SK-N-SH (cell line): Measurements from ENCODE around the gene LRRC73. TPM values are rescaled to one million over a fixed set of nuclear protein-coding genes. Genes with fewer than 3 reads are reported as not detected.

ENCODE experiments used
- CTCF ChIA-PET: fragments of 300-600, 350-600 bp; formaldehyde crosslinking; extraction: SDS; loops from one replicate; lab custom pipeline; 2021; lab: Yijun Ruan, JAX
- POLR2A ChIA-PET: fragments of 350-600 bp; sonication (Branson Sonifier 250); formaldehyde crosslinking; extraction: SDS; loops from one replicate; lab custom pipeline; 2020; ENCODE audit warnings: antibody characterized with exemption, inconsistent platforms; lab: Yijun Ruan, JAX
- DNase-seq: peaks from one replicate; pipeline ENCODE4 v3.0.0; 2012
- H2AFZ ChIP-seq: fragments of 200-600 bp; sonication (generic); 2 replicates; pipeline ENCODE4 v1.8.1; 2016; ENCODE audit warnings: antibody characterized with exemption, mild to moderate bottlenecking, low read depth
- H3F3A ChIP-seq: fragments of 200-600 bp; sonication (generic); replicated peaks from 2 replicates; pipeline ENCODE3; 2016; ENCODE audit warnings: antibody characterized with exemption, mild to moderate bottlenecking; ENCODE audit not compliant: insufficient read depth
- H3K27ac ChIP-seq, 2 experiments: fragments of 200-500 bp in 1 of 2; fragments of 200-600 bp in 1 of 2; sonication (Bioruptor generic) in 1 of 2; sonication (generic), shearing (Covaris generic) in 1 of 2; 2 replicates each; pipeline versions ENCODE4 v1.5.1 to v1.6.1; 2014 to 2016; ENCODE audit warnings: low read depth in 2 of 2, inconsistent platforms in 1 of 2, low read length in 1 of 2, mild to moderate bottlenecking in 1 of 2, mixed read lengths in 1 of 2
- H3K27me3 ChIP-seq: fragments of 200-600 bp; sonication (generic), shearing (Covaris generic); 2 replicates; pipeline ENCODE4 v1.6.1; 2016; ENCODE audit warnings: mixed run types; ENCODE audit not compliant: insufficient read depth
- H3K36me3 ChIP-seq, 2 experiments: fragments of 200-500 bp in 1 of 2; fragments of 200-600 bp in 1 of 2; sonication (Bioruptor generic) in 1 of 2; sonication (generic) in 1 of 2; replicated peaks in 1 of 2; 2 replicates each; pipeline versions ENCODE3 to v1.5.1; 2014 to 2016; ENCODE audit warnings: low read length in 1 of 2, mild to moderate bottlenecking in 1 of 2; ENCODE audit not compliant: insufficient read depth in 2 of 2, control insufficient read depth in 1 of 2
- H3K4me1 ChIP-seq, 2 experiments: fragments of 200-500 bp in 1 of 2; fragments of 200-600 bp in 1 of 2; sonication (Bioruptor generic) in 1 of 2; sonication (generic), shearing (Covaris generic) in 1 of 2; 2 replicates each; pipeline versions ENCODE4 v1.5.1 to v1.6.1; 2014 to 2016; ENCODE audit warnings: low read depth in 1 of 2, low read length in 1 of 2, mixed run types in 1 of 2; ENCODE audit not compliant: insufficient read depth in 2 of 2, control insufficient read depth in 1 of 2
- H3K4me2 ChIP-seq: fragments of 200-600 bp; sonication (generic), shearing (Covaris generic); 2 replicates; pipeline ENCODE4 v1.6.1; 2017; ENCODE audit warnings: mixed run types
- H3K4me3 ChIP-seq, 2 experiments: fragments of 200-500 bp in 1 of 2; fragments of 200-600 bp in 1 of 2; sonication (Bioruptor generic) in 1 of 2; sonication (generic), shearing (Covaris generic) in 1 of 2; 2 replicates each; pipeline versions ENCODE4 v1.5.1 to v1.8.1; 2014 to 2016; ENCODE audit warnings: low read depth in 2 of 2, inconsistent platforms in 1 of 2, low read length in 1 of 2, mild to moderate bottlenecking in 1 of 2, mixed read lengths in 1 of 2, moderate library complexity in 1 of 2
- H3K79me2 ChIP-seq: fragments of 200-600 bp; sonication (generic); 2 replicates; pipeline ENCODE4 v1.8.1; 2017; ENCODE audit warnings: mild to moderate bottlenecking; ENCODE audit not compliant: insufficient read depth
- H3K9ac ChIP-seq: fragments of 200-600 bp; sonication (generic); 2 replicates; pipeline ENCODE4 v1.6.1; 2017; ENCODE audit warnings: mixed run types
- H3K9me2 ChIP-seq: fragments of 200-600 bp; sonication (generic); 2 replicates; pipeline ENCODE4 v1.6.1; 2017; ENCODE audit warnings: mixed run types
- H3K9me3 ChIP-seq: fragments of 200-600 bp; sonication (generic); 2 replicates; pipeline ENCODE4 v1.6.1; 2017; ENCODE audit warnings: mixed run types, mild to moderate bottlenecking, moderate library complexity
- H4K20me1 ChIP-seq: fragments of 200-600 bp; sonication (generic); 2 replicates; pipeline ENCODE4 v1.6.1; 2017; ENCODE audit warnings: mild to moderate bottlenecking, mixed run types; ENCODE audit not compliant: insufficient read depth
- CHD2 ChIP-seq: fragments of 150-350 bp; IDR thresholded peaks from 2 replicates; pipeline ENCODE4 v1.6.1; 2018; ENCODE audit warnings: low read length; ENCODE audit not compliant: partially characterized antibody
- ELF1 ChIP-seq: IDR thresholded peaks from 2 replicates; pipeline ENCODE4 v1.4.0; 2012
- EP300 ChIP-seq, 2 experiments: IDR thresholded peaks; 2 replicates each; pipeline versions ENCODE4 v1.4.0 to v1.6.1; 2012; ENCODE audit warnings: borderline replicate concordance in 1 of 2, low read depth in 1 of 2, low read length in 1 of 2
- EZH2phosphoT487 ChIP-seq: fragments of 200-600 bp; sonication (generic); IDR thresholded peaks from 2 replicates; pipeline ENCODE4 v1.6.1; 2017; ENCODE audit warnings: low read depth, mixed run types, mild to moderate bottlenecking, antibody characterized with exemption, moderate library complexity, borderline replicate concordance
- FOXJ3 ChIP-seq: sonication (generic); formaldehyde crosslinking; IDR thresholded peaks from 2 replicates; pipeline ENCODE4 v1.5.1; 2020; ENCODE audit warnings: mild to moderate bottlenecking, missing genetic modification reagents
- GATA2 ChIP-seq: sonication (generic); formaldehyde crosslinking; IDR thresholded peaks from 2 replicates; pipeline ENCODE4 v1.5.0; 2020; ENCODE audit warnings: mild to moderate bottlenecking, missing genetic modification reagents
- MXI1 ChIP-seq: IDR thresholded peaks from 2 replicates; pipeline ENCODE4 v1.6.1; 2012; ENCODE audit warnings: mild to moderate bottlenecking, low read depth, low read length, improper control_type of control experiment
- NFIC ChIP-seq: IDR thresholded peaks from 2 replicates; pipeline ENCODE4 v1.4.0; 2012; ENCODE audit warnings: borderline replicate concordance
- NRF1 ChIP-seq: IDR thresholded peaks from 2 replicates; pipeline ENCODE4 v1.6.1; 2012; ENCODE audit warnings: low read depth, mild to moderate bottlenecking, low read length
- POLR2AphosphoS5 ChIP-seq: IDR thresholded peaks from 2 replicates; pipeline ENCODE4 v1.6.1; 2012; ENCODE audit warnings: low read depth, low read length
- RAD21 ChIP-seq: IDR thresholded peaks from 2 replicates; pipeline ENCODE4 v1.6.1; 2012; ENCODE audit warnings: mild to moderate bottlenecking, low read length
- RCOR1 ChIP-seq: fragments of 150-350 bp; IDR thresholded peaks from 2 replicates; pipeline ENCODE4 v1.6.1; 2017; ENCODE audit warnings: antibody characterized with exemption, low read length
- RFX5 ChIP-seq: IDR thresholded peaks from 2 replicates; pipeline ENCODE4 v1.6.1; 2012; ENCODE audit warnings: mild to moderate bottlenecking, improper control_type of control experiment, low read length
- RXRA ChIP-seq: IDR thresholded peaks from 2 replicates; pipeline ENCODE4 v1.4.0; 2012; ENCODE audit warnings: low read depth, mild to moderate bottlenecking, borderline replicate concordance
- SMC3 ChIP-seq: IDR thresholded peaks from 2 replicates; pipeline ENCODE4 v1.6.1; 2012; ENCODE audit warnings: low read depth, low read length, improper control_type of control experiment
- TAF1 ChIP-seq: IDR thresholded peaks from 2 replicates; pipeline ENCODE4 v1.6.1; 2012; ENCODE audit warnings: low read depth, mild to moderate bottlenecking, low read length, moderate library complexity, borderline replicate concordance
- TEAD4 ChIP-seq: IDR thresholded peaks from 2 replicates; pipeline ENCODE4 v1.4.0; 2012; ENCODE audit warnings: mild to moderate bottlenecking, borderline replicate concordance; ENCODE audit not compliant: insufficient read depth
- USF1 ChIP-seq: IDR thresholded peaks from 2 replicates; pipeline ENCODE4 v1.4.0; 2012; ENCODE audit warnings: low read depth, borderline replicate concordance
- YY1 ChIP-seq: IDR thresholded peaks from 2 replicates; pipeline ENCODE4 v1.4.0; 2012; ENCODE audit warnings: low read depth, mild to moderate bottlenecking
- ZBTB33 ChIP-seq: IDR thresholded peaks from 2 replicates; pipeline ENCODE4 v1.4.0; 2012; ENCODE audit warnings: low read depth, borderline replicate concordance
- WGBS: methylation state at CpG from one replicate; pipeline ENCODE4 v1.1.6; 2017; ENCODE audit warnings: low lambda C conversion rate; 5-methylcytosine and 5-hydroxymethylcytosine counted together
- polyA plus RNA-seq, 3 experiments: library from polyadenylated mRNA; depleted of rRNA; stranded (reverse); fragments of >200 nt; gene quantifications; 2 replicates each; pipeline ENCODE4 v1.2.3, GENCODE V29; 2012

LRRC73 gene
- polyA plus RNA-seq, 1 of the 3 experiments (the other 2 are of a cell fraction), result 0.89 TPM

GRCh38 chr6:43503443-43503842, 6.7 kb downstream of the LRRC73 start:
- Histone ChIP-seq H2AFZ (no peak overlapping the region), H3K27me3 (no peaks in the 10 kb centered on the region), H3K9ac (no peak overlapping the region), H3F3A (no peaks in the 10 kb centered on the region), H3K79me2 (no peaks in the 10 kb centered on the region), H3K4me1 (peaks cover 0 to 9% of the 10 kb centered on the region in 2 experiments; a peak in 1 of 4 replicates), H3K4me2 (no peak overlapping the region), H3K36me3 (peaks cover 14 to 57% of the 10 kb centered on the region in 2 experiments), H3K9me2 (no peaks in the 10 kb centered on the region), H3K4me3 (no peak overlapping the region), H3K27ac (no peak overlapping the region), H4K20me1 (0 out of 2 replicates have a peak, but pooled peaks cover 4% of the 10 kb centered on the region), H3K9me3 (no peaks in the 10 kb centered on the region)
- CTCF ChIA-PET, result interaction anchor here (13.6 to 22.4 kb wide), 2 partner anchors 12 to 44 kb away, joined by 213 to 382 read pairs; partner anchors contain the start of gene DLK2
- 98% methylated on average over 6 of the region's 8 CpGs for WGBS
- TF ChIP-seq ZBTB33, result no peak
- TF ChIP-seq POLR2AphosphoS5, result no peak
- no peak for TF ChIP-seq EP300 (IDR thresholded peaks at IDR 0.05; ENCODE audit: borderline replicate concordance in 1 of 2, low read depth in 1 of 2, low read length in 1 of 2)
- POLR2A ChIA-PET, result interaction anchor here (0.8 kb wide), 1 partner anchor 14 kb away, joined by 3 read pairs; the partner anchor contains the start of genes POLR1C and YIPF3
- DNase-seq, result no peak

GRCh38 chr6:43502666-43503065, 7.5 kb downstream of the LRRC73 start:
- Histone ChIP-seq H3K27ac (no peak overlapping the region), H3K79me2 (no peaks in the 10 kb centered on the region), H3K9me3 (no peaks in the 10 kb centered on the region), H3K4me3 (no peak overlapping the region), H3K4me2 (no peak overlapping the region), H3F3A (no peaks in the 10 kb centered on the region), H3K4me1 (peaks cover 0 to 5% of the 10 kb centered on the region in 2 experiments; a peak in 1 of 4 replicates), H3K9me2 (no peaks in the 10 kb centered on the region), H2AFZ (no peak overlapping the region), H4K20me1 (0 out of 2 replicates have a peak, but pooled peaks cover 4% of the 10 kb centered on the region), H3K27me3 (no peaks in the 10 kb centered on the region), H3K9ac (no peak overlapping the region), H3K36me3 (peaks cover 14 to 59% of the 10 kb centered on the region in 2 experiments)
- 83% methylated on average over 4 of the region's 4 CpGs for WGBS
- DNase-seq, result no peak
- POLR2A ChIA-PET, result interaction anchor here (0.8 kb wide), 1 partner anchor 14 kb away, joined by 3 read pairs; the partner anchor contains the start of genes POLR1C and YIPF3
- CTCF ChIA-PET, result interaction anchor here (13.6 to 22.4 kb wide), 2 partner anchors 11 to 43 kb away, joined by 213 to 382 read pairs; partner anchors contain the start of gene DLK2
- TF ChIP-seq CHD2, result no peak
- TF ChIP-seq EZH2phosphoT487, result no peak
- no peak for TF ChIP-seq TAF1
- no peak for TF ChIP-seq FOXJ3 (CRISPR knock-in tag)
- TF ChIP-seq POLR2AphosphoS5, result no peak
- no peak for TF ChIP-seq RCOR1
- TF ChIP-seq USF1, result no peak
- TF ChIP-seq RFX5, result no peak
- TF ChIP-seq YY1, result no peak
- no peak for TF ChIP-seq TEAD4
- no peak for TF ChIP-seq NRF1
- no peak for TF ChIP-seq RAD21
- no peak for TF ChIP-seq ZBTB33
- no peak for TF ChIP-seq NFIC
- TF ChIP-seq ELF1, result no peak
- no peak for TF ChIP-seq SMC3
- no peak for TF ChIP-seq GATA2 (CRISPR knock-in tag)
- no peak for TF ChIP-seq RXRA
- TF ChIP-seq MXI1, result no peak
